Left lobe of liver (tissue), 2 donors: ENCODE data around the gene PPM1L. TPM values are rescaled to one million over a fixed set of nuclear protein-coding genes. Genes with fewer than 3 reads are reported as not detected.

Experiments
- ATAC-seq: fragments of 200-7000 bp; cut with Tn5 transposase; one replicate; pipeline ENCODE4 v1.9.1; 2020; ENCODE audit warnings: mild to moderate bottlenecking, moderate library complexity
- DNase-seq: peaks from one replicate; pipeline ENCODE4 v3.0.0-alpha.2; 2020; ENCODE audit warnings: low spot score
- total RNA-seq: library from RNA; stranded (reverse); gene quantifications from one replicate; pipeline ENCODE4 v1.2.1, GENCODE V29; 2021
- donor health status: DM: no; HTN: no; CAD: no; lungs with moderate emphysema.
- donor health status: DM: no; HTN: yes; CAD: no.

PPM1L gene
- total RNA-seq, 1 donor from 2014 or later, result 26.4 TPM

DNA sequence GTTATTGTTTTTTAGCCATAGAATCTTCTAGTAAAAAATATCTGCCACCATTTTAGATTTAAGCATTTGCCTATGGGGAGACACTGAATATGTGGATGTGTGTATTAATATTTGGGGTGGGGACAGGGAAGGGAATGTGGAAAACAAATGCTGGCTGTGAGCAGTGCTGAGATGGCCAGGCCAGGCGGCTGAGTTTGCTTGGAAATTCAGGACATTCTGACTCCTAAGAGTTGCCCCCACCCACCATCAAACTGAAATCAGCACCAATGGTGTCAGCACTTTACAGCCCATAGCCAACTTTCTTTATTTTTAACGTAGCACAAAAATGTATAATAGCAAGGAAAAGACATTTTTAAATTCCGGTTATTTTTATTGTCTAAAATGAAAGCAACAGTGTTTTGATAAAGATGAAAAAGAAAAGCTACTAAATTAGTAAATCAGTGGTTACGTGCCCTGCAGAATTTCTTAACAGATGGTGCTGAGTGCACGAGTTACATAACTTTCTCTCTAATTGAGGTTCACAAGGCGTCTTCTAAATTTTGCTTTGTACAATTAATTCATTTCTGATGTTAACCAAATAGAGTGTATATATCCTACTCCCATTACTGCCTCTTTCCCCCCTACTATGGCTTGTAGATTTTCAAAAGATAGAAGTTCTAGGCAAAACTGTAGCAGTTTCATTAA, 315.1 kb downstream of the PPM1L start:
- ATAC-seq (no peak), DNase-seq (no peak)

DNA sequence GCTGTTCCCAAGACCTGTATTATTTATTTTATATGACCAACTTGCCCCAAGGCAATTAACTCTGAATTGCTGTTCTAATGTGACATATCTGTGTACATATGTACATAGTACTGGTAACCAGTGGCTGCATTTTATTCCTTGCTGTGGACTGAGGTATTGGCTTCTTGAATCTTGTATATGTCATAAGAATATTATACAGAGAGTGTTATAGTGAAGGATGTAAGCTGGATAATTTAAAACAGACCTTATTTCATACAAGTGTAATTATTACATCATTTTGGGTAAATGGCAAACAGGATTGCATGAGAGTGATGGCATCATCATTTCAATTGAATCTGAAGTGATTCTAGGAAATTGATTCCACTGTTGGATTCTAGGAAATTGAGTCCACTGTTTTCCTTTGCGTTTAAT, 316.2 kb downstream of the PPM1L start:
- ATAC-seq (no peak), DNase-seq (no peak)

DNA sequence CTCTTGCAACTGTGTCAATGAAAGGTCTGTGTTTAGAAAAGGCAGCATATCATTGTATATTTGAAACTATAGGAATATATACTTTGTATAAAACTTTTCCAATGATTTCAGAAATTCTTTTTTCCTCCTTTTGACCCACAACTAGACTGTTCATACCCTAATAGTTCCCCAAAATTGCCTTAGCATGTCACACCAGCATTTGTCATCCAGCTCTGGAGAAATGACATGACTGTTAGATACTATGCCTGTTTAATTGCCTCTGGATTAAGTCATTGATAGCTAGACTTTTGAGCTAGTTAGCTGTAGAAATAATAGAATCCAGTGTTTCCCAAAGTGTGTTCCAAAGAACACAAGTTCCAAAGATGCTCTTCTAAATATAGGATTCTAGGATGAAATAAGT, 316.7 kb downstream of the PPM1L start:
- ATAC-seq (no peak), DNase-seq (no peak)

DNA sequence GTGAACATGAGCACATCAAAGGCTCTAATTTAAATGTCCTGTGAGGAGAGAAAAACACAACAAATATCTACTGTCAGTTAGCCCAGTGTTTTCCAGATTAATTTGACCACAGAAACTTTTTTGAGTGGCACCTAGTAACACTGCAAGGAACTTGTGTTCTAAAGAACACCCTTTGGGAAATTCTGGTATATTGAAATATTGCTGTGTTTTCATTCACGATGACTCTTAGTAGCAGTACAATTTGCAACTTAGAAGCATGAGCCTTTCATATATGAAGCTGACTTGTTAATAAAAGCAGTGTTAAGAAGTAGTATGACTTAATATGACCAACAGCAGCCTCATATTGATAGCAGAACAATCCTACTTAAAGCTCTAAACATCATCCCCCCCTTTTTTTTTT, 317.1 kb downstream of the PPM1L start:
- DNase-seq (no peak), ATAC-seq (no peak)

DNA sequence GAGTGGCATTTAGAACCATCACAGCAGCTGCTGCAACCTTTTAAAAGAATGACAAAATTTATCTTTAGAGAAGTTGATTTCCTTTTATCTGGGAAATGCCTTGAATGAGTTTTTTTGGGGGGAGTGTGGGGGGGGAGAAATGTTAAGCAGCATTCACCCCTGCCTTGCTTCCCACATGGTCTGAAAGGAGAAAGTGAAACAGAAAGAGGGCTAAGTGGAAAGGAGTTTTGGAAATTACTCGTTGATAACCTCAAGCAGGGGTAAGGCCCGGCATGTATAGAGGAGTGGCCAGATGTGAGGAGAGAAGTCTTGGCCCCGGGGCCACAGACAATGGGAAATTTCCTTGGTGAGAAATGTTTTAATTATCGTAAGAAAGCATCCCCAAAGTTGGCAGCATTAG, 325.6 kb downstream of the PPM1L start:
- DNase-seq (no peak), ATAC-seq (no peak)

DNA sequence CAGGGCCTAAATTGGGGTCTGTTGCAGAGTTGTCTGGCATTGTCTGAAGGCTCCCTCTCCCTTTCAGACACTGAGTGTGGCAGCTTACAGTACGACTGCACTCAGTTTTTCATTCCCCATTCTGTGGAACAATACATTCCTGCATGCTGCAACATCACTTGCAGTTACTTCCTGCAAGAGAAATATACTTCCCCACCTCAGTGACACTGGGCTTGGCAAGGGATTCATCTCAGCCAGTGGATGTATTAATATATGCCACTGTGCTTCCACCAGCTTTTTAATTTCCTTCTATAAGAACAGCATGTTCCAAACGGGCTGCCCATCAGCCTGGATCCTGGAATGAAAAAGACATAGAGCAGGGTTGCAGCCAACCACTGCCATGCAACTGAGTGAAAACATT, 326.0 kb downstream of the PPM1L start:
- no peak for ATAC-seq
- DNase-seq, result no peak

DNA sequence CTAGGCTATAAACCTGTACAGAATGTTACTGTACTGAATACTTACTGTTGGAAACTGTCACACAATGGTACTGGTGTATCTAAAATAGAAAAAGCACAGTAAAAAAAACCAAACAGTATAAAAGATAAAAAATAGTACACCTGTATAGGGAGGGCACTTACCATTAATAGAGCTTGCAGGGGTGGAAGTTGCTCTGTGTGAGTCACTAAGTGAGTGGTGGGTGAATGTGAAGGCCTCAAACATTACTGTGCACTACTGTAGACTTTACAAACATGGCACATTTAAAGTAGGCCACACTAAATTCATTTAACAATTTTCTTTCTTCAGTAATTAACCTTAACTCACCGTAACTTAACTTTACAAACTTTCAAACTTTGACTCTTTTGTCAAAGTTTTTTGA, 327.1 kb downstream of the PPM1L start:
- ATAC-seq (no peak), DNase-seq (no peak)

DNA sequence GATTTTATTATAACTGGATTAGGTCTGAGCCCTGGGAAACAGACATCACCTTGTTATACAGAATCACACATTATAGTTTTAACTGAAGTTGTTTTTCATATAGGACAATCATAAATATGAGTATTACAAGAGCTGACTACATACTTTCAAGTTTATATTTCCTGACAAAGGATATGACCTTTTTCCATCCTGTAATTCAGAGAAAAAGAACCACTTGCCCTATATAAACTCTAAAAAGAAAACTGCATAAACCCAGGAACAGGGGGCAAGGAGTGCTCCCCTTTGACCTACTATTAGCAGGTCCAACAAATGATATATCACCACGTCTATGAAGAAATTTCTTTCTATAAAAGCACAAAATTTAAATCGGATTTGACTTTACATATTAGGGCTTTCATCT, 328.2 kb downstream of the PPM1L start:
- DNase-seq (no peak), ATAC-seq (no peak)

DNA sequence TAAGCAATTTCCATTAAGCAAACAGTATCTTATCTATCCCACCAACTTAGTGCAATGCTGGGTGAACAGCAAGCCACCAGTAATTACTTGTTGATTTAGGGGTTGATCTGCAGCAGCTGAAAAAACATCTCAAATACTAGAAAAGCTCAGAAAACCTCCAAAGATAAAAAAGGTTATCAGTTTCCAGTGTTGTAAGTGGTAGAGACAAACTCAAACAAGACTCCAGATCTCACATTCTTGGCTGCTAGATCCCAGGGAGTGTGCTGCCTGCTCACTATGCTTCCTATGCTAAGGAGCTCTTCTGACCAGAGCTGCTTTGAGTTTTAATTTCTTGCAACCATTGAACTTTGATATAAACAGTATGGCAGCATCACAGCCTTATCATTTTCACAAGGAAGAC, 337.9 kb downstream of the PPM1L start:
- no peak for DNase-seq
- no peak for ATAC-seq

DNA sequence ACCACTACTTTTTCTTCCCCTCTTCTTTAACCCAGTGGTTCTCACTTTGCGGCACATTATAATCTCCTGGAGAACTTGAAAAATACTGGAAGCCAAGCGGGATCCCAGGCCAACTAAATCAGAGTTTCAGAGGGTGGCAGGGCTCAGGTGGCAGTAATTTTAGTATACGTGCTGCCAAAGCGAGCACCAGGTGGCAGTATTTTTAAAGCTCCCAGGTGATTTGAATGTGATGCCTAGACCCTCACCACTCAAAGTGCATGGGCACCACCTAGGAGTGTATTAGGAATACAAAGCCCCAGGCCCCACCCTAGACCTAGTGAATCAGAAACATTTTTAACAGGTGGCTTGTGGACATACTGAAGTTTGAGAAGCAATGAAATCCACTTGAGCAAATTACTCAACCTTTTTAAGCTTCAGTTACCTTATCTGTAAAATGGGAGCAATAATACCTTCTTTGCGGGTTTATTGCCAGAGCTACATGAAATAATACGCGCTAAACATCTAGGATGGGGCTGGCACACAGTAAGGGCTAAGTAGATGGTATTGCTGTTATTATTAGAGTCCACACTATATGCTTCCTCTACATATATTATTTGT, 340.8 kb downstream of the PPM1L start:
- DNase-seq (no peak), ATAC-seq (peak; percentile 85)

DNA sequence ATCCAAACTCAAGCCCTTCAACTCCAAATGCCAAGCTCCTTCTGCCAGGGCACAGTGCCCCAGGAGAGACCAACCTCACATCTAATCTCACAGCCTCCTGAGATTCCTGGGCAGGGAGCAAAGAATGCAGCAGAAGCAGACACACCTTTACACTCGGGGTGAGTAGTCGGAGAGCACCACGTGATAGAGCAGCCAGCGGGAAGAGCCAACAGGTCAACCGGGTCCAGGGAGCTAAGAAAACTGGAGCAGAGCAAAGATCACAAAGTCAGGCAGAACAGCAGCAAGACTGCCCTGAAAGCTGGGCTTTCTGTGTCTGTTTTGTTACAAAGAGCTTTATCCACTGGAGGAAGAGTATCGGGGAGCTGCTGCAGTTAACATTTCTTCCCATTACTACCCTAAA, 345.0 kb downstream of the PPM1L start:
- DNase-seq (no peak), ATAC-seq (peak; percentile 65)

DNA sequence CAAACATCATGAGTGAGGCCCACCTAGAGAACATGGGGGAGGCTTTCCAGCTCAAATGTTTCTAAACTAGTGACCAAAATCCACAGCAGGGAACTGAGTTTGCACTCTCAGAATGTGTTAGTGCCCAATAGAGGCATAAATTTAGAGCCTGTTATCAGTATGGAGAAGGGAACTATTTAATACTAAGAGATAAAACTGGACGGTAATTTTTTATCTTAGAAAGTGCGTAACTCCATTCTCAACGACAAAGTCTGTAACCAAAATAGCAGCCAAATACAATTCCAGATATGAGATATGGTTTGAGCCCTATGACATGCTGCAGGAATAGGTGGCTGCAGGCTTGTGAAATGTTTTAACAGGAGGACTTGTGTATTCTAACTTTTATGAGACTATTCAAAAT, 345.6 kb downstream of the PPM1L start:
- no peak for DNase-seq
- no peak for ATAC-seq

DNA sequence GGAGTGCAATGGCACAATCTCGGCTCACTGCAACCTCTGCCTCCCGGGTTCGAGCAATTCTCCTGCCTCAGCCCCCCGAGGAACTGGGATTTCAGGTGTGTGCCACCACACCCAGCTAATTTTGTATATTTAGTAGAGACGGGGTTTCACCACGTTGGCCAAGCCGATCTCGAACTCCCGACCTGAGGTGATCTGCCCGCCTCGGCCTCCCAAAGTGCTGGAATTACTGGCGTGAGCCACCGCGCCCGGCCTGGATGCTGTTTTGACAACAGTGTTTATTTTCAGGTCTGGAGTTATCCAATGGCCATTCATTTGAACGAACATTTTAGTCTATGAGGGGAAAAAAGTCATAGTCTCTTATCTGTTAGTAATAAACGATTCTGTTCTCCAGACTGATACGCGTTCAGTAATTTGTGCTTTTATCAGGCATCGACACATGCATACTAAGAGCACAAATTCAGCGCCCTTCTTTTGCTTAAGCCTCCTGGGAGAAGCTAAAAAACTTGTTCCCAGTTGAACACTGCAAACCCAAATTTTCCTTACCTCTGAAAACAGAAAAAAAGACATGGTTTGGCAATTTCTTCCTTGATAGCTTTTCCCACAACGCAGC, 347.9 kb downstream of the PPM1L start:
- DNase-seq, result no peak
- no peak for ATAC-seq

DNA sequence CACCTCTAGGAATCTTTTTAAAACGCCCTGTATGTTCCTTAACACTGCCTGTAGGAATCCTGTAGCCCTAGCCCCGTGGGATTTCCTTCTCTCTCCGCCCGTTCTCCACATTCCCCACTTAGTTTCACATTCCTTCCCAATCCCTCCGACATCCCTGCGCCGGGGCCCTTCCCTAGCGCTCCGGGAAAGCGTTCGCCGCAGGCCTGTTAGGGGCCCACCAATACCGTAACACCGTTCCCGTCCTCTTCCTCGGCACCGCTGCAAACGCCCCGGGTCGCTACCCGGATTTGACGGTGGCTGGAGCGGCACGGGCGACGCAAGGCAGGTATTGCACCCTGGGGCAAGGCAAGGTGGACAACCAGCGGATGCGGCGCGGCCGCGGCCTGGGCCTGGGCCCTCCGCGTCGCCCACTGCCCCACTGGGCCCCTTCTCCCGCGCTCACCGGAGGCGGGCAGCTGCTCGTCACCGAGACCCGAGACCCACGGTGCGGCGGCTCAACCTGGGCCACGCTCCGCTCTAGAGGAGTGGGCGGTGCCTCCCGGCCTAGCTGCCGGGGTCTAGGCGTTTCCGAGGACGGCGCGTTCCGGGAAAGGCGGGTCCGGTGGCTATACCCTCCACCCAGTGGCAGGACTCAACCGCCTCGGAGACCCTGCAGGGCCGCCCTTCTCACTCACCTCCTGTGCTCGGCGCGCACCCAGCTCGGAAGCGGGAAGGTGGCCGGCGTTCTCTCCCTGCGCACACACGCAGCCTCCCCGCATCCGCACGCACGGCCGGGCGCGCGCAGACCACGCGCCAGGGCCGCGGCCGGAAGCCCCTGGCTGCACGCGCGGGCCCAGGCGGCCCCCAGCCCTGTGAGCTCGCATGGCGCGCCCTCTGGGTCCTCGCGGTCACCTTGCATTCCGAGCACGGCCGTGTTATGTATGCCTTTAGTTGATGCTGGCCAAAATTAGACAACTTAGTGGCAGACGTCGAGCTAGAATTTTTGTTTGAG, 348.8 kb downstream of the PPM1L start, which contains the start of gene B3GALNT1:
TSS of gene B3GALNT1 (minus strand) at position 789 of the 991 bp plus-strand sequence. CDS start 18,595 bp downstream, outside the sequence.
- peak; percentile 83 for ATAC-seq
- DNase-seq, result peak; percentile 50

DNA sequence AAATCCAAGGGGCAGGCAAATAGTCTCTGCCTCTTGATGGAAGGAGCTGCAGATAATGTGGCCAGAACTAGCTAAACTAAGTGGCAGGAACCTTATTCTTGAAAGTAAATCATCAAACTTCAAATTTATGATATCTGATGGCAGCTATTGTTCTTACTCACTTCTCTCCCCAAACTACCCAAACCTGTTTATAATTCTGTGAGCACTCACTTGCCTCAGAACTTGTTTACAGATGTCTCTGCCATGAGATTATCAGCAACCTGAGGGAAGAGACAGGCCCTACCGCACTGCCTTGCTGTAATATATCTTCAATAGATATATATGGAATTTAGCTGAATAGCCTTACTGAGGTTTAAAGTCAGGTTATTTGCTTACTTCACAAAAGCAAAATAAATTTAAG, 351.3 kb downstream of the PPM1L start:
- no peak for DNase-seq
- ATAC-seq, result no peak

DNA sequence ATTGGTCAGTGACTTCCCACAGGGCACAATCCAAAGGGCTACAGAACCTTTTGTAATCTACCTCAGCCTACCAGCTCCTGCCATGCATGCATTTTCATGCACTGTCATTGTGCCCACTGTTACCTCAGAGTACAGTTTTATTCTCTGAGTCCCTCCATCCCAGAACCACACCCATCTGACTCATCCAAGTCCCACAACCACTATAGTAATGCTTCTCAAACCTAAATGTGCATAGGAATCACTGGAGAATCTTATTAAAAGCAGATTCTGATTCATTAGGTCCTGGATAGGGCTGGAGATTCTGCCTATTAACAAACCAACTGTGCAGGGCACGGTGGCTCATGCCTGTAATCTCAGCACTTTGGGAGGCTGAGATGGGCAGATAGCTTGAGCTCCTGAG, 352.8 kb downstream of the PPM1L start:
- no peak for DNase-seq
- ATAC-seq, result no peak

DNA sequence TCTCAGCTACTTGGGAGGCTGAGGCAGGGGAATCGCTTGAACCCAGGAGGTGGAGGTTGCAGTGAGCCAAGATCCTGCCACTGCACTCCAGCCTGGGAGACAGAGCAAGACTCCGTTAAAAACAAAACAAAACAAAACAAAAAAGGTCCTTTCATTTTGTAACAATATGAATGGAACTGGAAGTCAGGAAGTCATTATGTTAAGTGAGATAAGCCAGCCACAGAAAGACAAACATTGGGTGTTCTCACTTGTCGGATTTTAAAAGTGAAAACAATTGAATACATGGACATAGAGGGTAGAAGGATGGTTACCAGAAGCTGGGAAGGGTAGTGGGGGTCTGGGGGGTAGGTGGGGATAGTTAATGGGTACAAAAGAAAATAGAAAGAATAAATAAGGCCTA, 361.6 kb downstream of the PPM1L start:
- DNase-seq (no peak), ATAC-seq (no peak)

DNA sequence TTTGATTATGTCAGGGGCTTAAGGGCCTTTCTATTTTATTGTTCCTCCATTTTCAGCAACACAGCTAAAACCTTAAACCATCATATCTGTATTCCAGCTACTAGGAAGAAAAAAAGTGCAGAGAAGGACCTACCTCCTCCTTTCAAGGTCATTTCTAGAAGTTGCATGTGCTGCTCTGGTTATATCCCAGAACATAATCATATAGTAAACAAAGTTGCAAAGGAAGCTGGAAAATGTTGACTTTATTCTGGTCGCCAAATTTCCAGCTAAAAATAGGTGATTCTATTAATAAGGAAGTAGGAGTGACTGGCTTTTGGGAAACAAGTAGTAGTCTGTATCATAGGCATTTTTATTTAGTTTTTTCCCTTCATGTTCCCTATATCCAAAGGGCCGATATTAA, 370.5 kb downstream of the PPM1L start:
- ATAC-seq, result no peak
- DNase-seq, result no peak
